Neural cell (in vitro differentiated cells): ENCODE measurements around the gene NEK2. TPM values are rescaled to one million over a fixed set of nuclear protein-coding genes. Genes with fewer than 3 reads are reported as not detected.
"Not testable (repeated sequence)": the region's sequence is repeated elsewhere in the genome, so short reads cannot be mapped to it uniquely, and the experiment has no call there.

Source experiments
- H2AFZ ChIP-seq: fragments of 200-600, 300-800 bp; sonication (generic), shearing (Covaris generic); 2 replicates; pipeline ENCODE4 v1.6.0; 2014; ENCODE audit warnings: low read depth, mild to moderate bottlenecking, antibody characterized with exemption, low read length, moderate library complexity
- H3F3A ChIP-seq: fragments of 200-600 bp; shearing (Covaris generic); 2 replicates; pipeline ENCODE4 v1.6.1; 2016; ENCODE audit warnings: mild to moderate bottlenecking, moderate library complexity, mixed read lengths, antibody characterized with exemption, low read length; ENCODE audit not compliant: insufficient read depth, poor library complexity, severe bottlenecking
- H3K27ac ChIP-seq: fragments of 200-600, 300-800 bp; sonication (generic), shearing (Covaris generic); 2 replicates; pipeline ENCODE4 v1.5.1; 2014; ENCODE audit warnings: mild to moderate bottlenecking, low read length, moderate library complexity
- H3K27me3 ChIP-seq: fragments of 300-800, 200-600 bp; sonication (generic), shearing (Covaris generic); 2 replicates; pipeline ENCODE4 v1.6.0; 2014; ENCODE audit warnings: mild to moderate bottlenecking, low read depth, low read length, moderate library complexity; ENCODE audit not compliant: insufficient read depth
- H3K36me3 ChIP-seq: fragments of 300-800, 200-600 bp; sonication (generic), shearing (Covaris generic); 2 replicates; pipeline ENCODE4 v1.5.1; 2014; ENCODE audit warnings: mild to moderate bottlenecking, antibody characterized with exemption, low read length, moderate library complexity; ENCODE audit not compliant: insufficient read depth
- H3K4me2 ChIP-seq: fragments of 300-800, 200-600 bp; sonication (generic), shearing (Covaris generic); 2 replicates; pipeline ENCODE4 v1.6.0; 2014; ENCODE audit warnings: mild to moderate bottlenecking, low read length
- H3K4me3 ChIP-seq: fragments of 300-800, 200-600 bp; sonication (generic), shearing (Covaris generic); 2 replicates; pipeline ENCODE4 v1.5.1; 2014; ENCODE audit warnings: mild to moderate bottlenecking, low read length, moderate library complexity
- H3K79me2 ChIP-seq: fragments of 200-600 bp; shearing (Covaris generic); replicated peaks from 2 replicates; pipeline ENCODE4 v1.6.0; 2014; ENCODE audit warnings: mild to moderate bottlenecking, low read length, moderate library complexity; ENCODE audit not compliant: insufficient read depth
- H3K9ac ChIP-seq: fragments of 300-800, 200-600 bp; sonication (generic), shearing (Covaris generic); 2 replicates; pipeline ENCODE4 v1.6.1; 2016; ENCODE audit warnings: mild to moderate bottlenecking, low read length, mixed read lengths
- H3K9me2 ChIP-seq: fragments of 200-600 bp; shearing (Covaris generic); 2 replicates; pipeline ENCODE4 v1.6.1; 2016; ENCODE audit warnings: mild to moderate bottlenecking, low read length, mixed read lengths; ENCODE audit not compliant: insufficient read depth
- H3K9me3 ChIP-seq: fragments of 200-600, 300-800 bp; sonication (generic), shearing (Covaris generic); 2 replicates; pipeline ENCODE4 v1.6.1; 2016; ENCODE audit warnings: mild to moderate bottlenecking, mixed run types, low read length, moderate library complexity, mixed read lengths
- H4K20me1 ChIP-seq: fragments of 200-600 bp; shearing (Covaris generic); 2 replicates; pipeline ENCODE4 v1.6.1; 2016; ENCODE audit warnings: mild to moderate bottlenecking, mixed run types; ENCODE audit not compliant: insufficient read depth
- CTCF ChIP-seq: fragments of 450-650 bp; IDR thresholded peaks from 2 replicates; pipeline ENCODE4 v1.5.1; 2014; ENCODE audit warnings: antibody characterized with exemption, mild to moderate bottlenecking, moderate library complexity; ENCODE audit not compliant: poor library complexity, severe bottlenecking
- EP300 ChIP-seq: fragments of 450-650 bp; conservative IDR thresholded peaks from 2 replicates; pipeline ENCODE4 v1.6.1; 2014; ENCODE audit warnings: antibody characterized with exemption, mild to moderate bottlenecking, moderate library complexity; ENCODE audit not compliant: poor library complexity, severe bottlenecking
- EZH2 ChIP-seq: fragments of 200-600, 300-800 bp; shearing (Covaris generic), sonication (generic); IDR thresholded peaks from 2 replicates; pipeline ENCODE4 v1.6.1; 2014; ENCODE audit warnings: antibody characterized with exemption, low read length, borderline replicate concordance, mild to moderate bottlenecking; ENCODE audit not compliant: insufficient read depth, poor library complexity, severe bottlenecking
- MXI1 ChIP-seq: fragments of 450-650 bp; conservative IDR thresholded peaks from 2 replicates; pipeline ENCODE4 v1.6.1; 2014; ENCODE audit warnings: antibody characterized with exemption, mild to moderate bottlenecking; ENCODE audit not compliant: poor library complexity, severe bottlenecking
- POLR2AphosphoS5 ChIP-seq: IDR thresholded peaks from 2 replicates; pipeline ENCODE4 v1.6.1; 2012
- RAD21 ChIP-seq: fragments of 450-650 bp; conservative IDR thresholded peaks from 2 replicates; pipeline ENCODE4 v1.6.1; 2014; ENCODE audit warnings: antibody characterized with exemption, mild to moderate bottlenecking, moderate library complexity
- REST ChIP-seq: IDR thresholded peaks from 2 replicates; pipeline ENCODE4 v1.6.1; 2012; ENCODE audit warnings: borderline replicate concordance
- SMC3 ChIP-seq: fragments of 450-650 bp; conservative IDR thresholded peaks from 2 replicates; pipeline ENCODE4 v1.6.1; 2014; ENCODE audit warnings: antibody characterized with exemption, mild to moderate bottlenecking, moderate library complexity; ENCODE audit not compliant: poor library complexity
- TAF1 ChIP-seq: IDR thresholded peaks from 2 replicates; pipeline ENCODE4 v1.6.1; 2012; ENCODE audit warnings: low read depth
- polyA plus RNA-seq: library from polyadenylated mRNA; depleted of rRNA; stranded (reverse); fragments of >200 nt; gene quantifications from 2 replicates; pipeline ENCODE4 v1.2.3, GENCODE V29; 2014

NEK2 gene
- polyA plus RNA-seq, 1 donor from 2014 or later, result 0.98 TPM

GRCh38 chr1:211722277-211723175 lies 47.1 kb upstream of the NEK2 start:
- Histone ChIP-seq H4K20me1 (no peaks in the 10 kb centered on the region), H3K4me3 (no peak overlapping the region), H3K9me2 (no peaks in the 10 kb centered on the region), H3K27me3 (no peaks in the 10 kb centered on the region), H3K9me3 (no peaks in the 10 kb centered on the region), H3K4me2 (no peak overlapping the region), H2AFZ (no peak overlapping the region), H3K9ac (no peak overlapping the region), H3K36me3 (no peaks in the 10 kb centered on the region), H3K27ac (no peak overlapping the region), H3K79me2 (no peaks in the 10 kb centered on the region), H3F3A (no peaks in the 10 kb centered on the region)
- TF ChIP-seq POLR2AphosphoS5 (no peak), TAF1 (no peak)

- not testable (repeated sequence) for H4K20me1 ChIP-seq, H3K9me3 ChIP-seq, H3F3A ChIP-seq, H3K79me2 ChIP-seq, H3K27me3 ChIP-seq, H3K9ac ChIP-seq, H3K4me2 ChIP-seq, H3K4me3 ChIP-seq, H3K9me2 ChIP-seq, H2AFZ ChIP-seq, H3K36me3 ChIP-seq, H3K27ac ChIP-seq
Measured at GRCh38 chr1:211716555-211716954, 41.1 kb upstream of the NEK2 start.

GRCh38 chr1:211715971-211716370 lies 40.5 kb upstream of the NEK2 start:
- no peak for TF ChIP-seq MXI1
- no peak for TF ChIP-seq POLR2AphosphoS5
- no peak for TF ChIP-seq SMC3
- no peak for TF ChIP-seq REST
- no peak for TF ChIP-seq TAF1
- TF ChIP-seq RAD21, result no peak
- no peak for TF ChIP-seq CTCF
- no peak for TF ChIP-seq EZH2
- no peak for TF ChIP-seq EP300
- no peaks in the 10 kb centered on the region for H3K36me3 ChIP-seq

More at GRCh38 chr1:211715971-211716370, 40.5 kb upstream of the NEK2 start:
- no peak overlapping the region for H3K27ac ChIP-seq
- H2AFZ ChIP-seq, result no peak overlapping the region
- H3K27me3 ChIP-seq, result no peaks in the 10 kb centered on the region
- no peaks in the 10 kb centered on the region for H3F3A ChIP-seq
- H4K20me1 ChIP-seq, result no peaks in the 10 kb centered on the region
- no peaks in the 10 kb centered on the region for H3K9me3 ChIP-seq
- H3K4me2 ChIP-seq, result no peak overlapping the region
- H3K9ac ChIP-seq, result no peak overlapping the region
- no peaks in the 10 kb centered on the region for H3K9me2 ChIP-seq
- H3K79me2 ChIP-seq, result no peaks in the 10 kb centered on the region
- no peak overlapping the region for H3K4me3 ChIP-seq
